GM20431 (cell line): ENCODE measurements around the gene CENPX.

Source experiments
- in situ Hi-C: fragments of 300-500 bp; cut with MseI, MboI; formaldehyde crosslinking; loops from one replicate; pipeline ENCODE4 v1.15.0; 2020; ENCODE audit warnings: low sequenced_read_pairs; ENCODE audit not compliant: unreplicated experiment

CENPX gene

DNA sequence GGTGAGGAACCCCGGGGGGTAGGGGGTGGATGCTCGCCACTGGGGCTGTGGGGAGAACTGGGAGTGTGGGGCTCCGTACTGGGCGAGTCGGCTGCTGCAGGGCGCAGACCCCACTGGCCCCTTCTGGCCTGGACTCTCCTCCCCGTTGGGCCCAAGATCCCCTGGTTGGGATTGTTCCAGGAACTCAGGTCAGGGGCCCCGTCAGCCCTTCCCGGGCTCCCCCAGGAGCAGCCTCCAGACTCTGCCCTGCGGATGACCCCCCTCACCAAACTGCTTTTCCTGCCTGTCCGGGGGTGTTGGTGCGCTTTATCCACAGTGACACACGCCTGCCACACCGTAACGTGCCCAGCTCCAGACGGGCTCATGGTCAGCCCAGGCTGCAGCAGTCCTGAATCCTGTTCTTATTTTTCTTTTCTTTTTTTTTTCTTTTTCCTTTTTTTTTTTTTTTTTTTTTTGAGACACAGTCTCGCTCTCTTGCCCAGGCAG is 21.1 kb downstream of the CENPX start:
- in situ Hi-C loops, result no loop called here

DNA sequence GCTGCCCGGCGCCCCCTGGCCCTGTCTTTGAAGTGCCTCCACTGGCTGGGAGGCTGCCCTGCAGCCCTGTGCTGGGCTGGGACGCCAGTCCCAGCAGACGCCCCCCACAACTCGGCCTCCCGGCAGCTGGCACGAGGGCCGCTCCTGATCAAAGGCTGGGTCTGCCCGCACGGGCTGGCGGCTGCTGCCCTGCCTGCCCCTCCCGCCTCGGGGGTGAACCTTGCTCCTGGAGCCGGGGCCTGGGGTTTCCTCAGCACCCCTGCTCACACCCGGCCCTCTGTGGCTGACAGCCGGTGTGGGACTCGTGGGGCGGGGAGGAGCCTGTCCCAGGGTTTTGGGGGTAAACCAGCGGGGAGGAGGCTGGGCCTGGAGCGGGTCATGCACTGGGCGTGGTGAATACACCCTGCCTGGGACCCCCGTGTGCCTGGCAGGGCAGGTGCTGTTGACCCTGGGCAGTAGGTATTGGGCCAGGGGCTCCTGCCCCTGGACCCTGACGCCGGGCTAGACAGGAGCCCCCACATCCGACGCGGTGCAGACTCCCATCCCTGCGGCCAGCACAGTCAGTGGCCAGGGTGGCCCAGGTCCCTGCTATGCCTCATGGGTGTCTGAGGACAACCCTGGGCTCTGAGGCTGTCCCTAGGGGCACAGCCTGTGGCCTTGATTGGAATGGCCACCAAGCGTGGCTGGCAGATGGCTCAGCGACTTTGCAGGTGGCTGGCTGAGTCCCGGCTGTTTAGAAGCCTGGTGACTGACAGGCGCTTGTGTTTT is 21.7 kb downstream of the CENPX start:
- in situ Hi-C loops, result no loop called here

DNA sequence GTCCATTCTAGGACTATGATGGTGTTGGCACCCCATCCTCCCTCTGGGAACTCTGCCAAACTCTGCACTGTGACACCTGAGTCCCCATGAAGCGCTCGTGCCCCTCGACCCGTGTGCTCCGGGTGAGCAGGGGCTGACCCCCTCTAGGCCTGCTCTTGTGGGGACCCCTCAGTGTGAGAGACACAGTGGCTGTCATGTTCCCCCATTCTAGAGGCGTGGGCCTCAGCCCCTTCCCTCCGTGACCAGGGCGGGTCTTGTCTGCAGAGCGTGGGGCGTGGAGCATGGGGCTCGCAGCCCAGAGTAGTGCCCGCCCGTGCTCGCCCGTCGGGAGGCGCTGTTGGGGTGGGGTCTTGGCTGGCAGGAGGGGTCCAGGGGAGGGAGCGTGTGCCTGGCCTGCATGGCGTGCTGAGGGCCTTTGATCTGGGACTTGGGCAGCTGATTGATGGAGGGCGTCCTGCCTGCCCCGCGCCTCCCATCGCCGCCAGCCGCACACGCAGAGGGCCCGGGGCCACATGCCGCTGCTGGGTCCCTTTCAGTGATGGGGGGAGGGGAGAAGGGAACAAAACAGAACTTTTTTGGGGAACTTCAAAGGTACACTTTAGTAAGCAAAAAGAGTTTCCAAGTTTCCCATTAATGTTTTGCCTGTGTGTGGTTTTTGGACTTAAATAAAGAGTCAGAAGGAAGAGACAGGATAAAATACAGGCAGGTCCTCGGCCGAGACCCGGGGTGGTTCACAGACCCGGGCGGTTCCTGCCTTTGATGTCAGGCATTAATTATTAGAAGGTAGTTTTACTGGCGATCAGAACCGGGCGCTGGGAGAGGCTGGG is 22.5 kb downstream of the CENPX start:
- in situ Hi-C loops, result no loop called here

DNA sequence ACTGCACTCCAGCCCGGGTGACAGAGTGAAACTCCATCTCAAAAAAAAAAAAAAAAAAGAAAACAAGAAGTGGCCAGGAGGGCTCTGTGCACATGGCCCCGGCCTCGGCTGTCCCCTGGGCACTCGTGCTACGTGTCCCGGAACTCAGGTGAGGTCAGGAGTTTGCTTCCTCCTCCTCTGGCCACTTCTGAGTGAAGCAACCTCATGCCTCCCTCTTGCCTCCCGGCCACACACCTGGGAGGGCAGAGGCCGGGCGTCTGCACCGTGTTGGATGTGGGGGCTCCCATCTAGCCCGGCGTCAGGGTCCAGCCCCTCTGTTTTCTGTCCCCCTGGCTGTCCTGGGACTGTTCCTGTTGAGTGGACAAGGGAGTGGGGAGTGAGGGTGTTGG is 23.1 kb downstream of the CENPX start:
- in situ Hi-C loops, result no loop called here

DNA sequence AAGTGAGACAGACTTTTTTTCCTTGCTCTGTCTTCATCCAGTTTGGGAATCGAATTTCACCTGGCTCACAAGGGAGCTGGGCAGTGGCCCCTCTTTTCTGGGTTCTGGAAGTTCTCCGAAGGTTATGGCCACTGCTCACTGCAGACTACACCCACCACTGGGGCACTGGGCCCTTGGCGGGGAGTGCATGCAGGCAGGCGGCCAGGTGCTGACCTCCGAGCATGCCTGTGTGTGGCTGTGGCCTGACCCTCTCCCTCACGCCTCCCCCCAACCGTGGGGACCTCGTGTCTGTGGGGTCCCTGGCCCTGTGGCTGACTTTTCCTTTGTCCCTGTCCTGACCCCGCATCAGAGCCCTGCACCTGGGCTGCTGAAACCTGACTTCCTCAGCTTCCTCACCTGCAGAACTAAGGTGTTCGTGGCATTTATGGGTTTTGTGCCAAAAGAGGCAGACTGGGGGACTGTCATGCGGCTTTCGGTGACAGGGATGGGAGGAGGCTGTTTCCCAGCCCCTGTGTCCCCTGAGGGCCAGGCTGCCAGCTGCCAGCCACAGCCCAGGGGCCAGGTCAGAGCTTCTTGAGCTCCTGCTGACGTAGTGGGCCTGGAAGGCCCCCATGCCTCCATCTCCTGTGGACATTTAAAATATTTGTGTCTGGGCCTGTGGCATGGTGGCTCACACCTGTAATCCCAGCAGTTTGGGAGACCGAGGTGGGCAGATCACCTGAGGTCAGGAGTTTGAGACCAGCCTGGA is 23.8 kb downstream of the CENPX start:
- in situ Hi-C loops, result no loop called here

DNA sequence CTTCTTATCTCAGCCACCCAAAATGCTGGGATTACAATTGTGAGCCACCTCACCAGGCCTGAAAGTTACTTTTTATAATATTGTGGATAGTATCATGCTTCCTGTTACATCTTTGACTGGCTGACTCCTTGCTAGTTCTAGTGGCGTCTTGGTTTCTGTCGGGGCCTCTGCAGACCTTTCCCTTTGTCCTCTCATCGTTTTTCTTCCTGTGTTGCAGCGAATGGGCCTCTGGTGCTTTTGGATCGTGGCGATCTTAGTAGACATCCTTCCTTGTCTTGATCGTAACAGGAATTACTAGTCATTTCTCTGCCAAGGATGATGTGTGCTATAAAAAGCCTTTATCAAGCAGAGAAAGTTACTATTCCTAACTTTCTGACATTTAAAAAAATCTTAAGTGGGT is 24.5 kb downstream of the CENPX start:
- in situ Hi-C loops, result no loop called here

DNA sequence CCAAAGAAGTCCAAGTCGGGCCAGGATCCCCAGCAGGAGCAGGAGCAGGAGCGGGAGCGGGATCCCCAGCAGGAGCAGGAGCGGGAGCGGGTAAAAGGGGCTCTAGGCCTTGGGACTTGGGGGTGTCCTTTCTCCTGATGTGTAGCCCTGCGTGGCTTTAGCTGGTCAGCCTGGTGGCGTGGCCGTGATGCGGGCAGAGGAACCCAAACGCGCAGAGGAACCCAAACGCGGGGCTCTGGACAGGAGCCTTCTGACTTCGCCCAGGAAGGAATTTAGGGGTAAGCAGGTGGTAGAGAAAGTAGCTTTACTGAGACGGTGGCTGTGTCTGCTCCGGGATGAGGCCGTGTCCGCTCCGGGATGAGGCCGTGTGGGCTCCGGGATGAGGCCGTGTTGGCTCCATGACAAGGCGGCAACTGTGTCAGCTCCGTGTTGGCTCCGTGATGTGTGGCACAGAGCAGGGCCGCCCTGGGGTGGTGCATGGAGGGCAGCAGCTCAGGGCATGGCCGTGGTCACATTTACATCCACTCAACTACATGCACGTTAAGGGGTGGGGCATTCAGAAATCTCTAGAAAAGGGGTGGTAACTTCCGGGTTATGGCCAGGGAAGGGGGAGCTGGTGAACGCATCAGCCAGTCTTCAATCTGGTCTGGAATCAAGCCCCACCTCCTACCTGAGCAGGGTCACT is 25.8 kb downstream of the CENPX start:
- in situ Hi-C loops, result no loop called here

DNA sequence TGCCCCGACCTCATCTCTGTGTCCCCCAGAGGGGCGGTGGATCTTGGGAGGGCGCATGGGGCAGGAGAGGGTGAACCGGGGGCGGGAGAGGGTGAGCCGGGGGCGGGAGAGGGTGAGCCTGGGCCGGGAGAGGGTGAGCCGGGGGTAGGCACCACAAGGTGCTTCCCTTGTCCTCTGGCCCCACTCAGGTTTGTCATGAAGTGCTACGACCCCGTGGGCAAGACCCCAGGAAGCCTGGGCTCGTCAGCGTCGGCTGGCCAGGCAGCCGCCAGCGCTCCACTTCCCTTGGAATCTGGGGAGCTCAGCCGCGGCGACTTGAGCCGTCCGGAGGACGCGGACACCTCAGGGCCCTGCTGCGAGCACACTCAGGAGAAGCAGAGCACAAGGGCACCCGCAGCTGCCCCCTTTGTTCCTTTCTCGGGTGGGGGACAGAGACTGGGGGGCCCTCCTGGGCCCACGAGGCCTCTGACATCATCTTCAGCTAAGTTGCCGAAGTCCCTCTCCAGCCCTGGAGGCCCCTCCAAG is 26.4 kb downstream of the CENPX start:
- in situ Hi-C loops, result no loop called here

DNA sequence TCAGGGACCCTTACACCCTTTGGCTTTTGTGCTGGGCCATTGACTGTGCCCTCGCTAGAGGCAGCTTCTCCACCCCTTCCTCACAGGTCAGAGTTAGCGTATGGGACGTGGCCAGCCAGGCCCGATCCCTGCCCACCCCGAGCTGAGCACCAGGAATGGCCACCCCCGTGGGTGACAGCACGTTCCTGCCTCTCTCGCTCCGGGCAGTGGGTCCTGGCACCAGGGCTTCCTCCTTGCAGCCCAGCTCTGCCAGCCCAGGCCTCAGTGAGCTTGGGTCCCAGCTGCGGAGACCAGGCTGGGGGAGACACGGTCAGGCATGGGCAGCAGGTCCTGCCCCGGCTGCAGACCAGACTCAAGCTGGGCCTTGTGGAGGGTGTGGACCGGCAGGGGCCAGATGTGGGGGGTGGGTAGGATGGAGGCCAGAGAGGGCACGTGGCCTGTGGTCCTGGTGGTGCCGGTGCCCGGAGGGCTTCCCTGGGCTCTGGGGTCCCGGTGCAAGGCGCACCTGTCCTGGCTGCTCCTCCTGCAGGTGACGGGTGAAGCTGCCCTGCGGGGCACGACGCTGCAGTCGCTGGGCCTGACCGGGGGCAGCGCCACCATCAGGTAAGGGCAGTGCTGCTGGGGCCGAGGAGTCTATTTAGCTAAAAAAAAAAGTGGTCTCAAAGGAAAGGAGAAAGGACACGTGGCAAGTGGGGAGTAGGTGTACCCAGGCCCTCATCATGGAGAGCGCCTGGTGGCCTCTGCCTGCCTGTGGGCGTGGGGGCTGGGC is 27.0 kb downstream of the CENPX start:
- in situ Hi-C loops, result no loop called here

DNA sequence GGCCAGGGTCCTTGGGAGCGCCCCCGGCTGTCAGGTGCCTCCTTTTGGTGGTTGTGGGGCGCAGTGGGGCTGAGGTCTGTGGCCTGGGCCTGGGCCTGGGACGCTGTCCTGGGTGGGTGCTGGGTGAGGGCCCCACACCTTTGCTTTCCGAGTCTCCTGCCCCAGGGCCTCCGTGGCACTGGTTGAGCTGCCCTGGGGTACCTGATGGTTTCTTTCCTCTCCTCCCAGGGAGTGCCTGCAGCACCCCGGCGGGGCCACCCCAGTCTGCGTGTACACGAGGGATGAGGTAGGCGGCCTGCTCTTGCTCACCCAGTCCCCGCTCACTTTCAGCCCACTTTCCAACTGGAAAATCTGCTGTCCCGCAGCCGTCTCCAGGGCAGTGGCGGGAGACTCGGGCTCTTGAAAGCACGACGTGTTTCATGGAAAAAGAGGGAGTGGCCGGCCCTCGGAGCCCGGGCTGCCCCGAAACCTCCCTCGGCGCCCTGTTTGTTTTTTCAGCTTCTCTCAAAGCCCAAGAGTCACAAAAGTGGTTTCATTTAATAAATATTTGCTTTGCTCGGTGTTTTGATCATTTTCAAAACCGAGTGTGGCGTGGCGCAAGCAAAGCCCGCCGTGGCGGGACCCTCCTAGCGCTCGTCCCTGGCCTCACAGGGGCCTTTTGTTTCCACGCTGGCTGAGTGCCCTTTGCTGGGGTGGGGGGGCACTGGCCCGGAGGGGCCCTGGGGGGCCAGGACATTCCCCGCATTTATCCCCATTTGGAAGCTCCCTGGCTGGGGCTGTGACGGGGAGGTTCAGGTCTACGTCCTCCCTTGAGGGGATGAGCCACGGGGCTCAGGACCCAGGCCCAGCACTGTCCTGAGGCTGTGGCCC is 27.9 kb downstream of the CENPX start:
- in situ Hi-C loops, result no loop called here

DNA sequence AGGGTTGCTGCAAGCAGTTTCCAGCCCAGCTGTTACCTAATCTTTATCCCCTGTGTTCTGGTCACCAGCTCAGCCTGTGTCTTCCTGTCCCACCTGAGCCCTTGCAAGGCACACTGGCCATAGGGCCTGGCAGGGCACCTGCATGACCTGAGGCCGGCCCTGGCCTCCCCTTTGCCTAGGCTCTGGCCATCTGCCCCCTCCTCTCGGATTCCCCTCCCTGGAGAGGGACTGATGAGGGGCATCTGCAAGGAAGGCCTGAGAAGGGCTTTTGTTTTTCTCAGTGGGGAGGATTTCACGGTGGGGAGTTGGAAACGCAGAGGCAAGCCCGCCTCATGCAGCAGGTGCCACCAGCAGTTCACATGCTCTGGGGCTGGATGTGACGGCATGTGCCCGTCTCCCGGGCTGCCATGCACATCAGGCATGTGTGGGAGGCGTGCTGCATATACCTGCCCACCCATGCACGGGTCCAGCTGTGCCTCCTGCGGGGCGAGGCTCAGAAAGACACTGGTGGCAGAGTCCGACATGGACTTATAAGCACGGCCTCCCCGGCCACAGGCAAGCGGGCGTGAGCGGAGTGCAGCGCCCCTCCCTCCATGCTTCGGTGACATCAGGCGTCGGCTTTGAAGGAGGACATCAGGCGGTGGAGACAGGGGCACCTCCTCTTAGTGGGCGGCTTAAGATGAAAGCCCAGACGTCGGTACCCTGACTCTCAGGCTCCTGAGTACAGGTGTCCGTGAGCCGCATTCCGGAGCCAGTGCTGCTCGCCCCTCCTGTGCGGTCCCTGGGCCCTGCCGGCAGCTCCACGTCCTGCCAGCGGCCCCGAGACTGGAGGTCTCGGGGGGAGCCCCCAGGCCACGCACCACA is 28.7 kb downstream of the CENPX start:
- in situ Hi-C loops, result no loop called here

DNA sequence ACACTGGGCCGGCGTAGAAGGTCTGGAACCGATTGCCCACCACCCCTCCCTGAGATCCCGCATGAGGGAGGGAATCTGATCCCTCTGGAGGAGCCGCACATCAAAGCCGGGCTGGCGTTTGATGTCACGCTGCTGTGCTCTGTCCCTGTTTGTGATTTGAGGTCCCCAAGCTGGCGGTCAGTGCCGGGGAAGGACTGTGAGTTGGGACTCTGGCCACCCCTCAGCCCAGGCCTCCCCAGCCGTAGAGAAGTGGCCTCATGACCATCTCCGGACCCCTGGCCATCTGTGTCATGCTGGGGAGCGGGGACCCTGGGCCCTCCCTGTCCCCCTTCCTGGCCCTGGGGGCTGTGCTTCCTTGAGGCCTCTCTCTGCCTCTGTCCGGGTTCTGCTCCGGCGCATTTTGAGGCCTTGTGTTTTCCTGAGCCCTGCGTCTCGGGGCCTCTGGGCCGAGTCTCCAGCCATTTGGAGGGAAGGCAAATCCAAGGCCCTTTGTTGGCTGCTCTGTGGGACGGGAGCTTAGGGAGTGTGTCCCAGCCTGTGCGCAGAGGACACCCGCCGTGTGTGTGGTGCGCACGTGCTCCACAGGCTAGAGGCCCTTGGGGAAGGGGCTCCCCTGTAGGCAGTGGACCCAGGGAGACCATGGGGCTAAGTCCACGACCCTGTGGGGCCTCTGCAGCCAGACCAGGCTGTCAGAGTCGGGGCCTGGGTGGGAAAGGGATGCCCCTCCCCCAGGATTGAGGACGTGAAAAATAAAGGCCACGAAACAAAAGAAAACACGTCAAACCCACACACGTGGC is 30.2 kb downstream of the CENPX start:
- in situ Hi-C loops, result no loop called here

DNA sequence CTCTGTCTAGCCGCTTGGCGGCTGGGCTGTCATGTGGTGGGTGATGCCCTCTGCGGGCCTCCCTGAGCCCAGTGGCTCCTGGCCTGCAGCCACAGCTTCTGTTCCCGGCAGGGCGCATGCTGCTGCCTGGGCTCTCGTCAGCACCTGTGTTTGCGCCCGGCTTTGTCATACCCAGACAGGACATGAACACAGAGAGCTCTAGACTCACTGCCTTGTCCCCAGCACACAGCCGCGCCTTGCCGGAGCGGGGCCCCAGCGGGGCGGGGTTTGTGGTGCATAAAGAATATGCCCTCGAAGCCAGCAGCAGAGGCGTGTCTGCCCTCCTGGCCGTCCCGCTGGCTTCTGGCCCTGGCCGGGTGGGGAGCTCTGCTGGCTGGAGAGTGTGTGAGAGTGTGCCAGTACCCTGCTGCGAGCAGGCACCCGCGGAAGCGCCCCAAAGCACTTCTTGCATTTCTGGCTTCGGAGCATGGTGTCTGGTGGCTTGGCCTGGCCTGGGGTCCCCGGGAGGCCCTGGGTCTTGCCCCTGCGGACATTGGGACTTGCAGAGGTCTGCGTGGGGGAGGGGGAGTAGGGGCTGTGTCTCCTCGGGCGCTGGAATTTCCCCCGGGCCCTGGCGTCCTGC is 30.9 kb downstream of the CENPX start:
- in situ Hi-C loops, result no loop called here

DNA sequence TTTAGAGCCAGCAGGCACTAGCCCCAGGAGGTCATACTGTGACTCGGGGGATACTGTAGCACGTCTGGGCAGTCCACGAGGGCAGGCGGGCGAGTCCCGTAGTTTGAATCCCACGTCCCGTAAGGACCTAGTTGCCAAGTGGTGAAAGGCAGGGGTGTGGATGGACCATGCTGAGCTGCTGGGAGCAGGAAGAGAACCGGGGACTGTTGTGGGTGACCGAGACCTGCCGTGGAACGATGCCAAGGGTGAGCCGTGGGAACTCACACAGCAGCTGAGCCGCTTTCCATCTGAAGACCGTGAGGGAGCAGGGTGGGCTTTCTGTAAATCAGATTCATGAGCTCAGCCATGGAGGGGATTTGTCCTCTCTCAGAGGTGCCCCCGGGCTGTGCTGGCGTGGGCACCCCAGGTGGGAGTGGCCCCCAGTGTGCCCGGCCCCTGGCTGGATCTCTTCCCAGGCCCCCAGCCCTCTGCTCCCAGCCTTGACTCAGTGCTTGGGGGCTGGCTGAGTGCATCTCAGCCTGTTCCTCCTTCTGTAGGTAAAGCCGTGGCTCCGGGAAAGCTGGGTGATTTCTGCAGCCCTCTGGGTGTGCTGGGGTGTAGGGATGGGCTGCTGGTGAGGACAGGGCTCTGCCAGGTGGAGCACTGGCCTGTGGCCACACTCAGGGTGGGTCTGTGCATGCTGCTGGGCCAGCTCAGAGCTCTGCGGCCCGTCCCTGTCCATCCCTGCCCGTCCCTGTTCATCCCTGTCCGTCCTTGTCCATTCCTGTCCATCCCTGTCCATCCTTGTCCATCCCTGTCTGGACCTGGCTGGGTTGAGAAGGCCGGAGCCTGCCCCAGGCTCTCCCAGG is 31.6 kb downstream of the CENPX start:
- in situ Hi-C loops, result no loop called here

DNA sequence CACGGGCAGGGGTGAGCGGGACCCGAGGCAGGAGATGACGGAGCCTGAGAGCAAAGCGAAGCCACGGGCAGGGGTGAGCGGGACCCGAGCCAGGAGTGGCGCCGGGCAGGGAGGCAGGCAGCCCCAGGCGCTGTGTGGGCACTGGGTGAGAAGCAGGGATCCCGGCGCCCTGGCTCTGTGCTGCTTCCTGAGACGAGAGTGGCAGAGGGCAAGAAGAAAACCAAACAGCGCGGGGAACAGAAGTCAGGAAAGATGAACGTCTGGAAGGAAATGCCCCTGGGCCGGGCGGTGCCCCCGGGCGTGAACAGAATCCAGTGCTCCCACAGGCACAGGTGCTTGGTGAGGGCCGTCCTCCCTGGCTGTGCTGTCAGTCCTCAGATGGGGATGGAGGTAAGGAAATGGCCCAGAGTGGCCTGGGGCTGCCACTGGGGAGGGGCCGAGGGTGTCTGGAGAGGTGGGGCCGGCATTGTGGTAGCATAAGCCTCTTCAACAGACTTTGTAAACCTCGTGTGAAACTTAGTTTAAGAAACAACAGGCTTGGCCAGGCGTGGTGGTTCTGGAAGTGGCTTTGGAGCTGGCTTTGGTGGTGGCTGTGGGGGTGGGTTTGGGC is 35.4 kb downstream of the CENPX start:
- in situ Hi-C loops, result no loop called here
